Epithelial cell of esophagus (primary cell): ENCODE results near the gene TBX10.

ENCODE experiments used
- DNase-seq: peaks from one replicate; pipeline ENCODE4 v3.0.0; 2010; ENCODE audit warnings: low read depth
- H3K4me3 ChIP-seq: 2 replicates; pipeline ENCODE4 v1.5.1; 2011; ENCODE audit warnings: mild to moderate bottlenecking, low read length, control low read depth
- CTCF ChIP-seq: IDR thresholded peaks from 2 replicates; pipeline ENCODE4 v1.5.1; 2011; ENCODE audit warnings: low read depth, mild to moderate bottlenecking, low read length, control low read depth, inconsistent platforms; ENCODE audit not compliant: insufficient read depth; ENCODE audit errors: missing control alignments

TBX10 gene

GRCh38 chr11:67647471-67647870 lies 7.9 kb upstream of the TBX10 start:
- no peak overlapping the region for H3K4me3 ChIP-seq
- no peak for TF ChIP-seq CTCF
- DNase-seq, result no peak

- no peak for DNase-seq
- TF ChIP-seq CTCF, result no peak
- H3K4me3 ChIP-seq, result no peak overlapping the region
Observed at GRCh38 chr11:67646535-67647336, 7.2 kb upstream of the TBX10 start.

GRCh38 chr11:67645521-67646461 lies 6.2 kb upstream of the TBX10 start:
- DNase-seq, result no peak
- H3K4me3 ChIP-seq, result no peak overlapping the region
- no peak for TF ChIP-seq CTCF

- no peak for DNase-seq
- no peak overlapping the region for H3K4me3 ChIP-seq
- no peak for TF ChIP-seq CTCF
Observed at GRCh38 chr11:67644472-67645418, 5.2 kb upstream of the TBX10 start.

GRCh38 chr11:67644042-67644441 lies 4.5 kb upstream of the TBX10 start:
- peak; percentile 54 for DNase-seq
- H3K4me3 ChIP-seq, result no peak overlapping the region
- peak; percentile 55 for TF ChIP-seq CTCF

GRCh38 chr11:67642173-67643120 lies 2.9 kb upstream of the TBX10 start:
- no peak for DNase-seq
- TF ChIP-seq CTCF, result no peak
- H3K4me3 ChIP-seq, result no peak overlapping the region
